HL-60 (cell line): ENCODE results near the gene PNKP.

Experiments used
- DNase-seq, 2 experiments: peaks; one replicate each; pipeline ENCODE4 v3.0.0-alpha.2; 2010 to 2020; ENCODE audit warnings: low read depth in 1 of 2, low spot score in 1 of 2
- H3K27ac ChIP-seq: fragments of 250-450 bp; sonication (Bioruptor Pico); replicated peaks from 2 replicates; pipeline ENCODE4 v1.5.1; 2020; ENCODE audit warnings: mild to moderate bottlenecking, moderate library complexity
- H3K27me3 ChIP-seq: fragments of 250-450 bp; sonication (Bioruptor Pico); 2 replicates; pipeline ENCODE4 v1.5.1; 2021; ENCODE audit warnings: mild to moderate bottlenecking, moderate library complexity; ENCODE audit not compliant: insufficient read depth, poor library complexity, severe bottlenecking
- H3K4me3 ChIP-seq: replicated peaks from 2 replicates; pipeline ENCODE4 v1.5.1; 2011; ENCODE audit warnings: mild to moderate bottlenecking, control low read depth, low read length; ENCODE audit not compliant: insufficient read depth
- CTCF ChIP-seq: IDR thresholded peaks from one replicate; pipeline ENCODE4 v1.5.1; 2011; ENCODE audit warnings: low read length, control low read depth, inconsistent platforms; ENCODE audit not compliant: insufficient read depth
- GABPA ChIP-seq: IDR thresholded peaks from 2 replicates; pipeline ENCODE4 v1.6.1; 2012; ENCODE audit warnings: low read depth
- POLR2AphosphoS5 ChIP-seq: IDR thresholded peaks from 2 replicates; pipeline ENCODE4 v1.6.1; 2012; ENCODE audit warnings: low read depth
- REST ChIP-seq: IDR thresholded peaks from 2 replicates; pipeline ENCODE4 v1.6.1; 2012; ENCODE audit warnings: low read depth; ENCODE audit not compliant: insufficient replicate concordance
- SPI1 ChIP-seq: IDR thresholded peaks from 2 replicates; pipeline ENCODE4 v1.6.1; 2012; ENCODE audit warnings: low read depth, mild to moderate bottlenecking, borderline replicate concordance

PNKP gene

GRCh38 chr19:49837425-49837824 is 30.0 kb downstream of the PNKP start:
- no peak for DNase-seq
- H3K27me3 ChIP-seq = no peaks in the 10 kb centered on the region
- TF ChIP-seq GABPA (no peak), CTCF (no peak), REST (no peak)
- H3K27ac ChIP-seq = no peak overlapping the region
- no peak overlapping the region for H3K4me3 ChIP-seq

GRCh38 chr19:49837009-49837310 is 30.4 kb downstream of the PNKP start:
- TF ChIP-seq POLR2AphosphoS5 (no peak), REST (no peak), SPI1 (no peak), GABPA (no peak), CTCF (no peak)
- no peaks in the 10 kb centered on the region for H3K27me3 ChIP-seq
- H3K4me3 ChIP-seq = no peak overlapping the region
- H3K27ac ChIP-seq = no peak overlapping the region
- DNase-seq = no peak

GRCh38 chr19:49836176-49837008 is 31.0 kb downstream of the PNKP start:
- Histone ChIP-seq H3K27ac (no peak overlapping the region), H3K27me3 (no peaks in the 10 kb centered on the region), H3K4me3 (no peak overlapping the region)
- no peak for DNase-seq
- no peak for TF ChIP-seq REST
- no peak for TF ChIP-seq POLR2AphosphoS5
- no peak for TF ChIP-seq SPI1
- TF ChIP-seq CTCF = no peak
- no peak for TF ChIP-seq GABPA
